ENCODE data around the gene EIF2B5. TPM values are rescaled to one million over a fixed set of nuclear protein-coding genes. Genes with fewer than 3 reads are reported as not detected.
A peak's percentile ranks its signal among the peaks of the same experiment; 100 is the strongest.

EIF2B5 gene
- total and polyA plus RNA-seq, 9 of the 15 experiments (the other 6 are each of a cell fraction or from before 2014, with no cell fraction given): 19.1 to 92.4 (median 74.0) TPM

- no peak for TF ChIP-seq CTCF (IDR thresholded peaks at IDR 0.05 in 2 of 3, conservative IDR thresholded peaks at IDR 0.05 in 1 of 3; ENCODE audit: insufficient read depth in 2 of 3, low read depth in 1 of 3, low read length in 3 of 3)
Measured at GRCh38 chr3:184155644-184156521, 20.7 kb downstream of the EIF2B5 start (continued).

GRCh38 chr3:184156522-184156955, 21.4 kb downstream of the EIF2B5 start:
- Histone ChIP-seq H3K4me3 (peak overlapping the region; percentile 71), H2AFZ (ENCODE audit: low read depth, low read length) (0 out of 2 replicates have a peak overlapping the region, but pooled peaks have one; percentile 91), H3K9me3 (replicated peaks; ENCODE audit: control insufficient read depth, insufficient read depth, low read depth, low read length) (no peaks in the 10 kb centered on the region), H3K9ac (ENCODE audit: insufficient read depth in 1 of 2, low read depth in 2 of 2, low read length in 2 of 2) (peak overlapping the region; percentile 78 to 98), H3K27me3 (ENCODE audit: control insufficient read depth in 2 of 2, insufficient read depth in 2 of 2, low read length in 2 of 2) (no peaks in the 10 kb centered on the region), H3K27ac (ENCODE audit: extremely low read depth, low read depth, low read length) (peak overlapping the region; percentile 88), H3K4me2 (ENCODE audit: insufficient read depth, low read length) (peak overlapping the region; percentile 95), H3K36me3 (ENCODE audit: control insufficient read depth, insufficient read depth, low read length) (peaks cover 6% of the 10 kb centered on the region; the same call in 1 of the 3 replicates), H3K4me1 (replicated peaks in 1 of 2; ENCODE audit: control insufficient read depth in 2 of 2, insufficient read depth in 2 of 2, low read length in 2 of 2) (peaks cover 29 to 30% of the 10 kb centered on the region in 2 experiments; a peak in 4 of 5 replicates), H3K9me1 (ENCODE audit: control insufficient read depth, insufficient read depth, low read length) (no peaks in the 10 kb centered on the region), H3K79me2 (ENCODE audit: control insufficient read depth, insufficient read depth, low read length) (peaks cover 49% of the 10 kb centered on the region), H4K20me1 (replicated peaks; ENCODE audit: control insufficient read depth, insufficient read depth, low read length) (no peaks in the 10 kb centered on the region; the same call in 1 of the 2 replicates)
- intact Hi-C loops (cut with micrococcal nuclease) (no loop called here), in situ Hi-C loops (cut with MboI) (no loop called here)
- POLR2A ChIA-PET: interaction anchor here (0.7 to 4.2 kb wide), 5 partner anchors 16 to 272 kb away, joined by 3 to 27 read pairs (median 4); partner anchors contain the start of gene ABCC5
- DNase-seq (ENCODE audit: extremely low read depth in 1 of 4, low spot score in 3 of 4) (peak in 3 of 4 experiments; percentile 30 to 49 (median 44)), ATAC-seq (peak; percentile 49), FAIRE-seq (no peak)
- BruUV-seq (replicated peaks): no TSS peak
- 3% methylated on average over 5 of the region's 6 CpGs for WGBS (ENCODE audit: insufficient coverage, low coverage, missing lambda C conversion rate)
- CTCF ChIA-PET (ENCODE audit: low intra/inter-chr PET ratio): no interaction called here
- TF ChIP-seq E2F1 (CRISPR knock-in tag; IDR thresholded peaks at IDR 0.05) (no peak), HMG20B (CRISPR knock-in tag; IDR thresholded peaks at IDR 0.05) (no peak), KLF13 (tag; IDR thresholded peaks at IDR 0.05; ENCODE audit: borderline replicate concordance, low read depth) (no peak), RBFOX2 (IDR thresholded peaks at IDR 0.05; ENCODE audit: low read depth, low read length) (peak; percentile 38; the same call in 1 of the 2 replicates), BRF2 (IDR thresholded peaks at IDR 0.05; ENCODE audit: borderline replicate concordance, insufficient read depth, insufficient read length) (no peak), FOXP4 (CRISPR knock-in tag; IDR thresholded peaks at IDR 0.05; ENCODE audit: borderline replicate concordance) (no peak), ZFP30 (CRISPR knock-in tag; IDR thresholded peaks at IDR 0.05; ENCODE audit: borderline replicate concordance) (no peak), ZNF77 (CRISPR knock-in tag; IDR thresholded peaks at IDR 0.05) (no peak), SIRT6 (IDR thresholded peaks at IDR 0.05; ENCODE audit: low read depth, low read length) (no peak), IFI16 (CRISPR knock-in tag; IDR thresholded peaks at IDR 0.05) (no peak), ZNF766 (CRISPR knock-in tag; conservative IDR thresholded peaks at IDR 0.05) (no peak)
